Immature natural killer cell (primary cell): Measurements from ENCODE around the gene TRDMT1. TPM values are rescaled to one million over a fixed set of nuclear protein-coding genes. Genes with fewer than 3 reads are reported as not detected.

ENCODE experiments used
- DNase-seq, 3 donors: peaks; one replicate each; pipeline ENCODE4 v3.0.0; 2022; ENCODE audit warnings: mixed read lengths in 1 of 3
- H3K27ac Mint-ChIP-seq, 6 donors: one replicate each; pipeline ENCODE4 v1.8.0; 2020; ENCODE audit warnings: mixed read lengths in 6 of 6, mild to moderate bottlenecking in 5 of 6, inconsistent platforms in 4 of 6, moderate library complexity in 3 of 6
- H3K27me3 Mint-ChIP-seq, 3 donors: one replicate each; pipeline ENCODE4 v1.8.0; 2020 to 2021; ENCODE audit warnings: low read depth in 3 of 3, mild to moderate bottlenecking in 3 of 3, mixed read lengths in 3 of 3, moderate library complexity in 3 of 3, inconsistent platforms in 1 of 3
- H3K36me3 Mint-ChIP-seq, 3 donors: one replicate each; pipeline ENCODE4 v1.8.0; 2020; ENCODE audit warnings: mixed read lengths in 3 of 3, inconsistent platforms in 2 of 3, mild to moderate bottlenecking in 2 of 3
- H3K4me1 Mint-ChIP-seq, 2 donors: one replicate each; pipeline ENCODE4 v1.8.0; 2020; ENCODE audit warnings: inconsistent platforms in 2 of 2, mild to moderate bottlenecking in 2 of 2, mixed read lengths in 2 of 2, moderate library complexity in 1 of 2
- H3K4me3 Mint-ChIP-seq, 5 donors: one replicate each; pipeline ENCODE4 v1.8.0; 2020; ENCODE audit warnings: mild to moderate bottlenecking in 5 of 5, mixed read lengths in 5 of 5, inconsistent platforms in 3 of 5, moderate library complexity in 3 of 5
- H3K9me3 Mint-ChIP-seq, 6 donors: one replicate each; pipeline ENCODE4 v1.8.0; 2020; ENCODE audit warnings: mild to moderate bottlenecking in 6 of 6, mixed read lengths in 6 of 6, inconsistent platforms in 4 of 6, moderate library complexity in 3 of 6
- polyA plus RNA-seq, 3 donors: library from polyadenylated mRNA; unstranded; fragments of 300-500 nt; fragmentation: Illumina TruSeq; gene quantifications; one replicate each; pipeline ENCODE4 v1.2.3, GENCODE V29; 2021

The TRDMT1 gene
- polyA plus RNA-seq, 3 donors from 2014 or later = 1.4 to 7.8 (median 3.6) TPM

DNA sequence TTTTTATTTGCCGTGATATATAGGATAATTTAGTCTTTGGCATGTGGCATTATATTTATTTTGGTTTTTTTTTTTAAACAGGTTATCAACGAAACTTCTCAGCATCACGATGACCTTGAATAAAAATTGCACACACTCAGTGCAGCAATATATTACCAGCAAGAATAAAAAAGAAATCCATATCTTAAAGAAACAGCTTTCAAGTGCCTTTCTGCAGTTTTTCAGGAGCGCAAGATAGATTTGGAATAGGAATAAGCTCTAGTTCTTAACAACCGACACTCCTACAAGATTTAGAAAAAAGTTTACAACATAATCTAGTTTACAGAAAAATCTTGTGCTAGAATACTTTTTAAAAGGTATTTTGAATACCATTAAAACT lies 35.7 kb upstream of the TRDMT1 start:
- Mint-ChIP-seq H3K36me3 (peaks cover 24 to 36% (median 26%) of the 10 kb centered on the region in 3 donors), H3K27me3 (peaks cover 0 to 3% (median 0%) of the 10 kb centered on the region in 3 donors), H3K4me3 (no peak overlapping the region), H3K27ac (no peak overlapping the region), H3K4me1 (peaks cover 0 to 11% of the 10 kb centered on the region in 2 donors), H3K9me3 (no peaks in the 10 kb centered on the region)
- DNase-seq = no peak

- Mint-ChIP-seq H3K27ac (peak overlapping the region in 1 of 6 donors; percentile 19), H3K27me3 (peaks cover 0 to 3% (median 0%) of the 10 kb centered on the region in 3 donors), H3K9me3 (no peaks in the 10 kb centered on the region), H3K4me1 (peaks cover 2 to 16% of the 10 kb centered on the region in 2 donors), H3K36me3 (peaks cover 24 to 39% (median 26%) of the 10 kb centered on the region in 3 donors), H3K4me3 (no peak overlapping the region)
- no peak for DNase-seq
Observed at GRCh38 chr10:17236468-17237148, 35.1 kb upstream of the TRDMT1 start.

DNA sequence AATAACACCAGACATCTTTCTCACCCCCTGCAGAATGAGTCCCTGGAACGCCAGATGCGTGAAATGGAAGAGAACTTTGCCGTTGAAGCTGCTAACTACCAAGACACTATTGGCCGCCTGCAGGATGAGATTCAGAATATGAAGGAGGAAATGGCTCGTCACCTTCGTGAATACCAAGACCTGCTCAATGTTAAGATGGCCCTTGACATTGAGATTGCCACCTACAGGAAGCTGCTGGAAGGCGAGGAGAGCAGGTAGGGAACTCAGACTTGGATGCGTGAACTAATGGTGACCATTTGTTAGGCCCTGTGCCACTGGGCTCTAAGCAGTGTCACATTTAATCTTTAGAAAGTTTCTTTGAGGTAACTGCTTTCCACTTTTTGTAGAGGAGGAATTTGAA lies 33.7 kb upstream of the TRDMT1 start:
- H3K36me3 Mint-ChIP-seq = peaks cover 20 to 39% (median 24%) of the 10 kb centered on the region in 3 donors
- H3K4me3 Mint-ChIP-seq = no peak overlapping the region
- no peak for DNase-seq
- peaks cover 15 to 29% of the 10 kb centered on the region in 2 donors for H3K4me1 Mint-ChIP-seq
- H3K9me3 Mint-ChIP-seq = no peaks in the 10 kb centered on the region
- peak overlapping the region in 1 of 6 donors; percentile 71 for H3K27ac Mint-ChIP-seq
- H3K27me3 Mint-ChIP-seq = peaks cover 6 to 9% (median 7%) of the 10 kb centered on the region in 3 donors

DNA sequence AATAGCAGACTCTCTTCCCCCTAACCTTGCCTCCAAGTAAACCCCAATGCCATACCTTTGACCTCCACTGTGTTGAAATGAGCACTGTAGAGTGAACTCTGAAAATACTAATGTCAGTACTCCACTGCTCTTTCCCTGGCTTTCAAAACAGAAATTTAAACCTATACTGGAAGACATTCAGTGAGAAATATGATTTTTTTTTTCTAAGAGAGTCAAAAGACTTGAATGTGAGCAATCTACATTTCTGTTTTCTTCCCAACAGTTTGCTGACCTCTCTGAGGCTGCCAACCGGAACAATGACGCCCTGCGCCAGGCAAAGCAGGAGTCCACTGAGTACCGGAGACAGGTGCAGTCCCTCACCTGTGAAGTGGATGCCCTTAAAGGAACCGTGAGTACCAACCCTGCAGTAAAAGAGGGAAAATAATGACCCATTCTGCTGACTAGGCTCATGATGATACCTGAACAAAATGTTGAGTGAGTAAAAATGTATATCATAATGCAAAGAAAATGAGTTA lies 33.0 kb upstream of the TRDMT1 start:
- Mint-ChIP-seq H3K4me1 (peaks cover 18 to 29% of the 10 kb centered on the region in 2 donors), H3K9me3 (no peaks in the 10 kb centered on the region), H3K27me3 (peaks cover 11 to 16% (median 12%) of the 10 kb centered on the region in 3 donors), H3K36me3 (peaks cover 20 to 39% (median 24%) of the 10 kb centered on the region in 3 donors), H3K27ac (peak overlapping the region in 5 of 6 donors; percentile 15 to 73 (median 71)), H3K4me3 (no peak overlapping the region)
- DNase-seq = no peak

GRCh38 chr10:17233286-17233991 lies 32.0 kb upstream of the TRDMT1 start:
- H3K4me3 Mint-ChIP-seq = no peak overlapping the region
- H3K9me3 Mint-ChIP-seq = no peaks in the 10 kb centered on the region
- peaks cover 20 to 39% (median 24%) of the 10 kb centered on the region in 3 donors for H3K36me3 Mint-ChIP-seq
- H3K27ac Mint-ChIP-seq = peak overlapping the region in 1 of 6 donors; percentile 17
- peaks cover 18 to 29% of the 10 kb centered on the region in 2 donors for H3K4me1 Mint-ChIP-seq
- DNase-seq = no peak
- peaks cover 18 to 25% (median 21%) of the 10 kb centered on the region in 3 donors for H3K27me3 Mint-ChIP-seq

GRCh38 chr10:17232276-17232960 lies 30.9 kb upstream of the TRDMT1 start:
- peak overlapping the region in 4 of 6 donors; percentile 45 to 98 (median 81) for H3K27ac Mint-ChIP-seq
- peaks cover 20 to 36% (median 20%) of the 10 kb centered on the region in 3 donors for H3K36me3 Mint-ChIP-seq
- no peaks in the 10 kb centered on the region for H3K9me3 Mint-ChIP-seq
- DNase-seq = no peak
- H3K4me1 Mint-ChIP-seq = peaks cover 29 to 39% of the 10 kb centered on the region in 2 donors
- peak overlapping the region in 1 of 5 donors; percentile 50 for H3K4me3 Mint-ChIP-seq
- H3K27me3 Mint-ChIP-seq = peaks cover 25 to 34% (median 27%) of the 10 kb centered on the region in 3 donors

- Mint-ChIP-seq H3K27ac (peak overlapping the region in 5 of 6 donors; percentile 28 to 98 (median 84)), H3K27me3 (peaks cover 27 to 38% (median 27%) of the 10 kb centered on the region in 3 donors), H3K4me3 (peak overlapping the region in 3 of 5 donors; percentile 21 to 92 (median 27)), H3K4me1 (peaks cover 35 to 45% of the 10 kb centered on the region in 2 donors), H3K36me3 (peaks cover 16 to 30% (median 17%) of the 10 kb centered on the region in 3 donors), H3K9me3 (no peaks in the 10 kb centered on the region)
- DNase-seq = no peak
Observed at GRCh38 chr10:17231788-17232187, 30.3 kb upstream of the TRDMT1 start.

GRCh38 chr10:17229967-17230682 lies 28.7 kb upstream of the TRDMT1 start:
- H3K27me3 Mint-ChIP-seq = peaks cover 27 to 38% (median 27%) of the 10 kb centered on the region in 3 donors
- no peaks in the 10 kb centered on the region for H3K9me3 Mint-ChIP-seq
- peak; percentile 83 to 89 (median 87) for DNase-seq
- H3K4me1 Mint-ChIP-seq = peaks cover 38 to 55% of the 10 kb centered on the region in 2 donors
- peak overlapping the region; percentile 86 to 94 (median 92) for H3K4me3 Mint-ChIP-seq
- H3K27ac Mint-ChIP-seq = peak overlapping the region; percentile 84 to 100 (median 96)
- H3K36me3 Mint-ChIP-seq = peaks cover 6 to 14% (median 7%) of the 10 kb centered on the region in 3 donors

DNA sequence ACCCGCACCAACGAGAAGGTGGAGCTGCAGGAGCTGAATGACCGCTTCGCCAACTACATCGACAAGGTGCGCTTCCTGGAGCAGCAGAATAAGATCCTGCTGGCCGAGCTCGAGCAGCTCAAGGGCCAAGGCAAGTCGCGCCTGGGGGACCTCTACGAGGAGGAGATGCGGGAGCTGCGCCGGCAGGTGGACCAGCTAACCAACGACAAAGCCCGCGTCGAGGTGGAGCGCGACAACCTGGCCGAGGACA lies 28.2 kb upstream of the TRDMT1 start:
- H3K27ac Mint-ChIP-seq = peak overlapping the region; percentile 84 to 98 (median 96)
- H3K4me3 Mint-ChIP-seq = peak overlapping the region; percentile 86 to 94 (median 92)
- H3K36me3 Mint-ChIP-seq = peaks cover 5 to 10% (median 6%) of the 10 kb centered on the region in 3 donors
- no peak for DNase-seq
- peaks cover 27 to 38% (median 27%) of the 10 kb centered on the region in 3 donors for H3K27me3 Mint-ChIP-seq
- peaks cover 38 to 55% of the 10 kb centered on the region in 2 donors for H3K4me1 Mint-ChIP-seq
- H3K9me3 Mint-ChIP-seq = no peaks in the 10 kb centered on the region

- peak; percentile 58 to 69 (median 62) for DNase-seq
- Mint-ChIP-seq H3K27ac (peak overlapping the region; percentile 84 to 98 (median 96)), H3K4me3 (peak overlapping the region; percentile 86 to 94 (median 92)), H3K9me3 (no peaks in the 10 kb centered on the region), H3K4me1 (peaks cover 38 to 50% of the 10 kb centered on the region in 2 donors), H3K27me3 (peaks cover 27 to 36% (median 27%) of the 10 kb centered on the region in 3 donors), H3K36me3 (peaks cover under 1 to 5% (median under 1%) of the 10 kb centered on the region in 3 donors)
Observed at GRCh38 chr10:17229016-17229716, 27.7 kb upstream of the TRDMT1 start.

DNA sequence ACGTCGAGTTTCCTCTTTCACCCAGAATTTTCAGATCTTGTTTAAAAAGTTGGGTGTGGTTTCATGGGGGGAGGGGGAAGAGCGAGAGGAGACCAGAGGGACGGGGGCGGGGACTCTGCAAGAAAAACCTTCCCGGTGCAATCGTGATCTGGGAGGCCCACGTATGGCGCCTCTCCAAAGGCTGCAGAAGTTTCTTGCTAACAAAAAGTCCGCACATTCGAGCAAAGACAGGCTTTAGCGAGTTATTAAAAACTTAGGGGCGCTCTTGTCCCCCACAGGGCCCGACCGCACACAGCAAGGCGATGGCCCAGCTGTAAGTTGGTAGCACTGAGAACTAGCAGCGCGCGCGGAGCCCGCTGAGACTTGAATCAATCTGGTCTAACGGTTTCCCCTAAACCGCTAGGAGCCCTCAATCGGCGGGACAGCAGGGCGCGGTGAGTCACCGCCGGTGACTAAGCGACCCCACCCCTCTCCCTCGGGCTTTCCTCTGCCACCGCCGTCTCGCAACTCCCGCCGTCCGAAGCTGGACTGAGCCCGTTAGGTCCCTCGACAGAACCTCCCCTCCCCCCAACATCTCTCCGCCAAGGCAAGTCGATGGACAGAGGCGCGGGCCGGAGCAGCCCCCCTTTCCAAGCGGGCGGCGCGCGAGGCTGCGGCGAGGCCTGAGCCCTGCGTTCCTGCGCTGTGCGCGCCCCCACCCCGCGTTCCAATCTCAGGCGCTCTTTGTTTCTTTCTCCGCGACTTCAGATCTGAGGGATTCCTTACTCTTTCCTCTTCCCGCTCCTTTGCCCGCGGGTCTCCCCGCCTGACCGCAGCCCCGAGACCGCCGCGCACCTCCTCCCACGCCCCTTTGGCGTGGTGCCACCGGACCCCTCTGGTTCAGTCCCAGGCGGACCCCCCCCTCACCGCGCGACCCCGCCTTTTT lies 26.9 kb upstream of the TRDMT1 start, which contains the start of gene VIM:
Gene VIM, plus strand, starts transcription at position 151 of the 925 bp plus-strand sequence. CDS start 1,182 bp downstream, outside the sequence.
- peak; percentile 74 to 78 (median 77) for DNase-seq
- Mint-ChIP-seq H3K9me3 (no peaks in the 10 kb centered on the region), H3K4me3 (peak within 1 kb of the TSS; percentile 86 to 94 (median 92)), H3K36me3 (peaks cover 0 to 5% (median 0%) of the 10 kb centered on the region in 3 donors), H3K4me1 (peaks cover 38 to 49% of the 10 kb centered on the region in 2 donors), H3K27ac (peak within 1 kb of the TSS; percentile 84 to 98 (median 96)), H3K27me3 (peaks cover 27 to 35% (median 27%) of the 10 kb centered on the region in 3 donors)
